KOPT-K1 (cell line): ENCODE data around the gene SLC22A15.
"Not testable (repeated sequence)": the region's sequence is repeated elsewhere in the genome, so short reads cannot be mapped to it uniquely, and the experiment has no call there.

Experiments
- H3K27ac ChIP-seq: fragments of 200-600 bp; sonication (generic); 2 replicates; pipeline ENCODE4 v1.5.1; 2016; ENCODE audit warnings: antibody characterized with exemption, mild to moderate bottlenecking, low read depth, low read length; ENCODE audit not compliant: poor library complexity, severe bottlenecking
- H3K36me3 ChIP-seq: fragments of 200-600 bp; sonication (generic); 2 replicates; pipeline ENCODE4 v1.5.1; 2017; ENCODE audit warnings: antibody characterized with exemption, mild to moderate bottlenecking, low read length, moderate library complexity; ENCODE audit not compliant: insufficient read depth
- H3K9me3 ChIP-seq: fragments of 200-600 bp; sonication (generic); 2 replicates; pipeline ENCODE4 v1.5.1; 2017; ENCODE audit warnings: antibody characterized with exemption, low read length, mild to moderate bottlenecking; ENCODE audit not compliant: insufficient read depth, poor library complexity, severe bottlenecking

SLC22A15 gene

GRCh38 chr1:115975569-115976061 is 698 bp upstream of the SLC22A15 start:
- no peak overlapping the region for H3K27ac ChIP-seq
- peaks cover 5% of the 10 kb centered on the region for H3K9me3 ChIP-seq
- no peaks in the 10 kb centered on the region for H3K36me3 ChIP-seq

GRCh38 chr1:115976921-115977498 is 697 bp downstream of the SLC22A15 start:
- Histone ChIP-seq H3K36me3 (no peaks in the 10 kb centered on the region), H3K27ac (no peak overlapping the region), H3K9me3 (peaks cover 5% of the 10 kb centered on the region)

GRCh38 chr1:115977499-115978258 is 1.4 kb downstream of the SLC22A15 start:
- Histone ChIP-seq H3K36me3 (no peaks in the 10 kb centered on the region), H3K9me3 (peaks cover 5% of the 10 kb centered on the region), H3K27ac (no peak overlapping the region)

- H3K27ac ChIP-seq: no peak overlapping the region
- no peaks in the 10 kb centered on the region for H3K36me3 ChIP-seq
- peaks cover 5% of the 10 kb centered on the region for H3K9me3 ChIP-seq
Observed at GRCh38 chr1:115978292-115978941, 2.1 kb downstream of the SLC22A15 start.

- no peaks in the 10 kb centered on the region for H3K36me3 ChIP-seq
- peaks cover 5% of the 10 kb centered on the region for H3K9me3 ChIP-seq
- H3K27ac ChIP-seq: no peak overlapping the region
Observed at GRCh38 chr1:115980156-115980555, 3.8 kb downstream of the SLC22A15 start.

- no peaks in the 10 kb centered on the region for H3K9me3 ChIP-seq
- no peaks in the 10 kb centered on the region for H3K36me3 ChIP-seq
- no peak overlapping the region for H3K27ac ChIP-seq
Observed at GRCh38 chr1:115980998-115981993, 5.0 kb downstream of the SLC22A15 start.

GRCh38 chr1:115982400-115982799 is 6.1 kb downstream of the SLC22A15 start:
- no peak overlapping the region for H3K27ac ChIP-seq
- no peaks in the 10 kb centered on the region for H3K9me3 ChIP-seq
- H3K36me3 ChIP-seq: no peaks in the 10 kb centered on the region

GRCh38 chr1:115983584-115983983 is 7.3 kb downstream of the SLC22A15 start:
- Histone ChIP-seq H3K9me3 (no peaks in the 10 kb centered on the region), H3K27ac (no peak overlapping the region), H3K36me3 (no peaks in the 10 kb centered on the region)

GRCh38 chr1:115987623-115988022 is 11.3 kb downstream of the SLC22A15 start:
- no peaks in the 10 kb centered on the region for H3K36me3 ChIP-seq
- H3K9me3 ChIP-seq: no peaks in the 10 kb centered on the region
- H3K27ac ChIP-seq: no peak overlapping the region

GRCh38 chr1:115988953-115989352 is 12.6 kb downstream of the SLC22A15 start:
- no peak overlapping the region for H3K27ac ChIP-seq
- H3K9me3 ChIP-seq: no peaks in the 10 kb centered on the region
- H3K36me3 ChIP-seq: no peaks in the 10 kb centered on the region

GRCh38 chr1:115989699-115990098 is 13.4 kb downstream of the SLC22A15 start:
- H3K27ac ChIP-seq: no peak overlapping the region
- no peaks in the 10 kb centered on the region for H3K36me3 ChIP-seq

GRCh38 chr1:115991909-115992308 is 15.6 kb downstream of the SLC22A15 start:
- Histone ChIP-seq H3K27ac (no peak overlapping the region), H3K36me3 (no peaks in the 10 kb centered on the region), H3K9me3 (peaks cover 2% of the 10 kb centered on the region)

More at GRCh38 chr1:115989699-115990098, 13.4 kb downstream of the SLC22A15 start:
- H3K9me3 ChIP-seq: no peaks in the 10 kb centered on the region

- peaks cover 16% of the 10 kb centered on the region for H3K9me3 ChIP-seq
- not testable (repeated sequence) for H3K36me3 ChIP-seq, H3K27ac ChIP-seq
Observed at GRCh38 chr1:115997921-115998320, 21.6 kb downstream of the SLC22A15 start.

GRCh38 chr1:116001739-116002487 is 25.6 kb downstream of the SLC22A15 start:
- H3K9me3 ChIP-seq: peaks cover 14% of the 10 kb centered on the region
- no peak overlapping the region for H3K27ac ChIP-seq
- H3K36me3 ChIP-seq: no peaks in the 10 kb centered on the region
